ENCODE results near the gene MEIS1.

DNA sequence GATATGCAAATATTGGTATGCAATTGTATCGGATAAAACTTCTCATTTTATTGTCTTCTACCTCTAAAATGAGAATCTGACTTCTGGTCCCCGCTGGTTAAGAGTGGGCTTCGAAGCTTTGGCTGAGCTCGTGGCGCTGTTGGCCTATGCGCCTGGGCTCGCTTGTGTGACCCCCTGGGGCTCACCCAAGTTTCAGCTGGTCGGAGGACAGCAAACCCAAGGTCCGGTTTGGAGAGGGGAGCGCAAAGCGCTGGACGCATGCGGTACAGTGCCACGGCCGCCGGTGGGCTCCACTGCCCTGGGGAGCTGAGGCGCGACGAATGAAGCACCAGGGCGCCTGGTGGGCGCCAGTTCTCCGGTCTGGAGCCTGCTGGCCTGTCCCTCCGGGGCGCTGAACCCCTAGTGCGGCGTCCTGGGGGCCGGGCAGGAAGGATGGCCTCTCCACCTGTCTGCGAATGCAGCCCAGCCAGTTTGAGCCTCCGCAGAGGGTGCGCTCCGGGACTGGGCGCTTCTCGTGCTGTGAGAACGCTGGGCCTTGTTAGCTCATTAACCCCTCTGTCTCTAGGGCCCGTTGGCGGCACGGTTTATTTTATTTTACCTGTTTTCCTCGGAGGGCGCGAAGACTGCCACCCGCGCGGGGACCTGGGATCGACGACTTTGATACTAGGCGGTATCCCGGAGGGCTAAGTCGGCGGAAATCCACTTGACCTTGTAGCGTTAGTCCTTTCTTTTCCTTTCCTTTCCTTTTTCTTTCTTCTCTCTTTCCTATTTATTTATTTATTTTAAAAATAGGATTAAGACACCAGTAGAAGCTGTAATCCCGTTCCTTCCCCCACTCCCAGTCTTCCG is 10.4 kb downstream of the MEIS1 start:
- TF ChIP-seq POLR2A (IDR thresholded peaks at IDR 0.05; ENCODE audit: low read depth, low read length): no peak
- no peak for TF ChIP-seq POLR2AphosphoS5 (IDR thresholded peaks at IDR 0.05; ENCODE audit: low read depth, low read length)
- TF ChIP-seq TAF1 (IDR thresholded peaks at IDR 0.05; ENCODE audit: borderline replicate concordance, low read depth, low read length): no peak

All from GM12892 (cell line).